NCI-H510A treated with DMSO at 0.1 percent for 48 hours (cell line): ENCODE measurements around the gene IL4R.

Experiments used
- DNase-seq: peaks from one replicate; lab custom pipeline; 2025; lab: John Stamatoyannopoulos, UW

IL4R gene

DNA sequence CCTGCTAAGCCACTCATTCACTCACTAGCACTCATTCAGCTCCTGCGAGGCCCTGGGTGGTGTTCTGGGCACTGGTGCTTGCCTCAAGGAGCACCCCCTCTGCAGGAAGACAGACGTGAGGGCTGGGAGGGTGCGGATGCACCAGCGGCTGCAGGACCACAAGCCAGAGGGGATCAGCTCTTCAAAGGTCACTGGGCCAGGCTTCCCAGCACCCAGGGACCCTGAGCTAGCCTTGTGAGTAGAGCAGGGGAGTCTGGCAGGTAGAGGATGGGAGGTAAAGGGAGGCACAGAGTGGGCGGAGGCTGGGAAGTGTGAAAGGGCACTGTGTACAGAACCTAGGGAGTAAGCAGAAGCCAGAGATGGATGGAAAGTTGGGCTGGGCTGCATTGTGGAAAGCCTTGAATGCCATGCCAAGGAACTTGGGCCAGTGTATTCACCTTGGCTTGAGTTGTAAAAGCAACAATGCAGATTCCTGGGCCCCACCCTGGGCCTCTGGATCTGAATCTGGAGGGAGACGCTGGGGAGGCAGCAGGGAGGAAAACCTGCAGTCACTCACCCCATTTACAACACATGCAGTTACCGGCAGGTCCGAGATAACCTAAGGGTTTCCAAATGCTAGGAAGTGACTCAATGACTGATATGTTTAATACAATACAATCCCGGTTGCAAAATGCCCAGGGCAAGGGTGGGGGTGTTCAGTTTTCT lies 1.7 kb downstream of the IL4R start:
- no peak for DNase-seq

GRCh38 chr16:27316038-27316680 lies 2.4 kb downstream of the IL4R start:
- no peak for DNase-seq

- DNase-seq, result no peak
These were observed 3.5 kb downstream of the IL4R start for GRCh38 chr16:27317320-27317719.

DNA sequence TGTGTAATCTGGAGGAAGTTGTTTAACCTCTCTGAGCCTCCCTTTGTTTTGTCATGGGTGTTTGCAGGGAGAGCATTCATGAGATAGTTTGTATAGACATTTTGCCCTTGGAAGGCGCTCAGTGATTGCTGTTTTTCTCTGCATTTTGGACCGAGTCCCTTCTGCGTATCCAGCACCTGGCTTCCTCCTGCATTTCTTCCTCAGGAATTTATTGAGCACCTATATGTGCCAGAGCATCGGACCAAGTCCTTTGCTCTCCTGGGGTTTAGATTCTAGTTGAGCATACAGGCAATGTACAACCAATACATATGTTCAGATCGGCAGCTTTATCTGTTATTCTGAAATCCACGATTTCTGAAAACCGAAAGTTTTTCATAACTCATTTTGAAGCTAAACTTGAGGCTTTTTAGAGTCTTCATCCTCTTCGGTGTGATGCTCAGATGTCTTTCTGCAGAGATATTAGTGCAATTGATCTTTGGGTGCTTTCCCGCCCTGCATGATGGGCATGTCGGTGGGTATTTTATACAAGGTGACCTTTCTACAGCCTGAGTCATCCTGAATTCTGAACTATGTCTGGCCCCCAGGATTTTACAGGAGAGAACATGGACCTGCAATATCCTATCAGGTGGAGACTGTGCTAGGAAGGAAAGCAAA lies 4.1 kb downstream of the IL4R start:
- DNase-seq, result no peak

- DNase-seq, result no peak
These were observed 4.8 kb downstream of the IL4R start for GRCh38 chr16:27318392-27319256.

GRCh38 chr16:27319257-27319965 lies 5.6 kb downstream of the IL4R start:
- peak; percentile 52 for DNase-seq

DNA sequence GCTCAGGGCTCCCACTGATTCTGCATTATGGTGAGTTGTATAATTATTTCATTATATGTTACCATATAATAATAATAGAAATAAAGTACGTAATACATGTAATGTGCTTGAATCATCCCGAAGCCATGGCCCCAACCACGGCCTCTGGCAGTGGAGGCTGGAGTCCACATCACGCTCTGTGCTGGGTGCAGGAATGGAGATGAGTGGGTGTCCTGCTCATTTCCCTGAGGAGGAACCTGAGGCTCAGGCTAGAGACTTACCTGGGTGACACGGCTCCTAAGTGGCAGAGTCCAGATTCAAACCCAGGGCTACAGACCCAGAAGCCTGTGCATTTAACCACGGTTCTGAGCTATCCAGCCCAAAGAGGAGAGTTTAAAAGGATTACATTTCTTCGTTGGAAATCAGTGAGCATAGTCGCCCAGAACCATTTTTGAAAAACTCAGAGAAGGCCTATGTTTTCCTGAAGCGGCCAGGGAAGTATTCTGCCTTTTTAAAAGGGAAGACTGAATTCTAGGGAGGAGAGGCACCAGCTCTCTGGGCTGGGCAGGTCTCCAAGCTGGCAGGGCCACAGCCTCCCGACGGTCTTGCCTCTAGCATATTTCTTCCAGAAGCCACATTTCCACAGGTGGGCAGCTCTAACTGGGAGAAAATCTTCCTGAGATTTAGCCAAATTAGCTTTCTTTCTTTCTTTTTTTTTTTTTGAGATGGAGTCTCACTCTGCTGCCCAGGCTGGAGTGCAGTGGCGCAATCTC lies 6.7 kb downstream of the IL4R start:
- no peak for DNase-seq

DNA sequence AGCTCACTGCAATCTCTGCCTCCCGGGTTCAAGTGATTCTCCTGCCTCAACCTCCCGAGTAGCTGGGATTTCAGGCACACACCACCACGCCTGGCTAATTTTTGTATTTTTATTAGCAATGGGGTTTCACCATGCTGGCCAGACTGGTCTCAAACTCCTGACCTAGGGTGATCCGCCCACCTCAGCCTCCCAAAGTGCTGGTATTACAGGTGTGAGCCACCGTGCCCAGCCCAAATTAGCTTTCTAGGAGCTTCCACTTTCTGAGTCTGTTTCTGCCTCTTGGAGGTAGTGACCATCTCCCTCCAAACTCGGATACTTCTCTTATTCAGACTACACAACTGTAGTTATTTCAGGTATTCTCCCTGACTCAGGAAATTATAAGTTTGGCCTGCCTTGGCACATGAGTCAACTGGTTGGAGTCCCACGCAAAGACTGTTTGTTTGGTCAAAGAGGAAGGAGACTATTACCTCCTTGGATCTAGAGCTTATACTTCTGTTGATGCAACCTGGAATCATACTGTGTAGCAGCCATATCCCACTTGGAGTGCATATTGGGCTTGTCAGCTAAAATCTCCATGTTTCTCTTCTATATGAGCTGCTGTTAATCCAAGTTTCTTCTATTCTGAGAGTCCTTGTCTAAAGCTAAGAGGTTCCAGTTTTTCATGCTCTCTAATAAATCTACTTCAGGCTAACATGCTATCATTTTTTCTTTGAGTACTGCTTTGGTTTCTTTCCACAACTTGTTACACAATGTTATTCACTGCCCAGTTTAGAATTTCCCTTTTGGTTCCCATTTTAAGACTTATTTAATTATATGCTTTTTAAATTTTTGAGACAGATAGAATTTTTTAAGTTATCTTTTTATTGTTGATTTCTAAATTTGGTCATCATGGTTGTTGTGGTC lies 7.5 kb downstream of the IL4R start:
- no peak for DNase-seq

GRCh38 chr16:27322858-27323780 lies 9.3 kb downstream of the IL4R start:
- no peak for DNase-seq

DNA sequence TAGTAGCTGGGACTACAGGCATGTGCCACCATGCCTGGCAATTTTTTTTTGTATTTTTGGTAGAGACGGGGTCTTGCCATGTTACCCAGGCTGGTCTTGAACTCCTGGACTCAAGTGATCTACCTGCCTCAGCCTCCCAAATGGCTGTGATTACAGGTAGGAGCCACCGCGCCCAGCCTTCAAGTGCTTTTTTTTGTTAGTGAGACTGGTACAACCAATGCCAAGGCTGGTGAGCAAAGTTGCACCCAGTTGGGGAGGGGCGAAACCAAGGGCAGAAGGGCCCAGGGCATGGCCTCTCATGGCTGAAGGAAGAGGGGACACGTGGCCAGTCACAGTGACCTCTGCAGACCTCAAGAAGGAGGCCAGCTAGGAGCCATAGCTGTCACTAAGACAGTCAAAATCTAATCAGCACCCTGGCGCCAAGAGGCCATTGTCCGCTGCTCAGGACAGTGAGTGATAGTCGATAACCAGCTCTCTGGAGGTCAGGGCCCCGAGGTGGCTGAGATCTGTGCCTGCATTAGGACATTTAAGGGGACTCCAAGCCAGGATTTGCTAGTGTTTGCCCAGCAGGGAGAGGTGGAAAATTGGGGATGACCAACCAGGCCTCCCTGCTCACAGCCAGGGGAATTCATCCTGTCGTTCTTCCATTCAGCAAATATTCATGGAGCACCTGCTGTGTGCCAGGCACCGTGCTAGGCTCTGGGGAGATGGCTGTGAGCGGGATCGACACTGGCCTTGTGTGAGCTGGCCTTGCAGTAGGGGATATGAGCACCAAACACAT lies 10.2 kb downstream of the IL4R start:
- DNase-seq, result no peak

GRCh38 chr16:27324851-27325301 lies 11.1 kb downstream of the IL4R start:
- DNase-seq, result no peak

- DNase-seq, result no peak
These were observed 12.0 kb downstream of the IL4R start for GRCh38 chr16:27325736-27326135.

GRCh38 chr16:27326251-27326650 lies 12.5 kb downstream of the IL4R start:
- no peak for DNase-seq

GRCh38 chr16:27326738-27327585 lies 13.2 kb downstream of the IL4R start:
- peak; percentile 48 for DNase-seq

DNA sequence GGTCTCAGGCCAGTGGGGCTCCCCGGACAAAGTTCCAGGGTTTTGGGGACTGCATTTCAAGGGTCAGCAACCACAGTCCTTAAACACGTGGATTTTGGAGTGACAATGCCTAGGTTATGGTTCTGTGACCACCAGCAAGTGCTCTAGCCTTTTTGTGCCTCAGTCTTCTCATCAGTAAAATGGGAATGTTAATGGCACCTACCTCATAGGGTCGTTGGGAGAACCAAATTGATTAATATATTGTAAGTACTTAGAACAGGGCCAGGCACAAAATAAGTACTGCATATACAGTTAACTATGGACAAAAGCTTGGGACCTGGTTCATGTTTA lies 13.8 kb downstream of the IL4R start:
- DNase-seq, result no peak

DNA sequence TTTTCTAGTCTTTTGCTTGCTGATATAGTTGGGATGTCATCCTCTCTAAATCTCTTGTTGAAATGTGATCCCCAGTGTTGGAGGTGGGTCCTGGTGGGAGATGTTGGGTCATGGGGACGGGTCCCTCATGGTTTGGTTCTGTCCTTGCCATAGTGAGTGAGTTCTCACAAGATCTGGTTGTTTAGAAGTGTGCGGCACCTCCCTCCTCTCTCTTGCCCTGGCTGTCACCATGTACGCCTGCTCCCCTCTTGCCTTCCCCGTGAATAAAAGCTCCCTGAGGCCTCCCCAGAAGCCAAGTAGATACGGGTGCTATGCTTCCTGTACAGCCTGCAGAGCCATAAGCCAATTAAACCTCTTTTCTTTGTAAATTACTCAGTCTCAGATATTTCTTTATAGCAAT lies 15.2 kb downstream of the IL4R start:
- DNase-seq, result no peak
